Measurements from ENCODE around the gene DEPDC5. TPM values are rescaled to one million over a fixed set of nuclear protein-coding genes. Genes with fewer than 3 reads are reported as not detected.

Gene DEPDC5
- polyA plus RNA-seq, 1 donor: 12.0 TPM

DNA sequence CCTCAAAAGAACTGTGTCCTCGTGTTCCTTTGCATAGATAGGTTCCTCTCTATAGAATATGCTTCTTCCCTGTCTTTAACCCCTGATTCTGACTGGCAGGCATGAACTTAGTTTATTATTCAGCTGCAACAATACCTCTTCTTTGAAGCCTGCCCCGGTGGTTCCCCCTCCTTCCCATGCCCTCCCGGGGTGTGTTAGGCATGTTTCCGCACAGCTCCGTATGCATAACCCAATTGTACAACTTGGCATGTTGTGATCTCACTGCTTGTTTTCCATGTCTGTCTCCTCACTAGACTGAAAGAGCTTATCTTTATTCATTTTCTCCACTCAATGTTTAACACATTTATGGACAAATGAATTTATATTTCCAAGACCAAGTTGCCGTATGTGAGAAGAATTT, 72.6 kb downstream of the DEPDC5 start:
- Histone ChIP-seq H3K4me3 (ENCODE audit: low read length) (no peak overlapping the region), H3K27me3 (ENCODE audit: control insufficient read depth, insufficient read depth, low read length) (no peaks in the 10 kb centered on the region), H3K27ac (ENCODE audit: low read length) (no peak overlapping the region), H3K9me3 (ENCODE audit: control insufficient read depth, low read depth, low read length) (no peaks in the 10 kb centered on the region), H3K4me1 (ENCODE audit: control insufficient read depth, insufficient read depth, low read length) (no peaks in the 10 kb centered on the region), H3K36me3 (ENCODE audit: control insufficient read depth, insufficient read depth, low read length) (peaks cover 51% of the 10 kb centered on the region)
- WGBS (ENCODE audit: insufficient coverage, low lambda C conversion rate): no CpG with 5 or more reads among the region's 6 CpGs
- DNase-seq: no peak

DNA sequence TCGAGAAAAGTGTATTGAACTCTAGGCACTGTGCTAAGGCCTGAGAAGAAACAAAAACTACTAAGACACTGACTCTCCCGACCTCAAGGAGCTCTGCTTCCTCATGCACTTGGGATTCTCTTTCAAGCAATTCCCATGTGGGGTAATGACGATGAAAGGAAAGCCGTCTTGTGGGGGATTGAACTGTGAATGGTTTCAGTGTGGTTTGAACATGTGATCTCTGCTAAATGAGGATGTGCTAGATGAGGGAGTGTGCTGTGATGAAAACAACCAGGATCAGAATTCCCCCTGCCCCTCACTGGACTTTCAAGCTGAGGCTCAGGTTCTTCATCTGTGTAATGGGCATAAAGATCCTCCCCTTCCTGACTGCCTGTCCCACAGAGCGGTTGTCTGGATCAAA, 74.9 kb downstream of the DEPDC5 start:
- no CpG with 5 or more reads among the region's 5 CpGs for WGBS (ENCODE audit: insufficient coverage, low lambda C conversion rate)
- Histone ChIP-seq H3K4me1 (ENCODE audit: control insufficient read depth, insufficient read depth, low read length) (no peaks in the 10 kb centered on the region), H3K9me3 (ENCODE audit: control insufficient read depth, low read depth, low read length) (no peaks in the 10 kb centered on the region), H3K4me3 (ENCODE audit: low read length) (no peak overlapping the region), H3K27ac (ENCODE audit: low read length) (no peak overlapping the region), H3K27me3 (ENCODE audit: control insufficient read depth, insufficient read depth, low read length) (no peaks in the 10 kb centered on the region), H3K36me3 (ENCODE audit: control insufficient read depth, insufficient read depth, low read length) (peaks cover 40% of the 10 kb centered on the region)
- DNase-seq: no peak

DNA sequence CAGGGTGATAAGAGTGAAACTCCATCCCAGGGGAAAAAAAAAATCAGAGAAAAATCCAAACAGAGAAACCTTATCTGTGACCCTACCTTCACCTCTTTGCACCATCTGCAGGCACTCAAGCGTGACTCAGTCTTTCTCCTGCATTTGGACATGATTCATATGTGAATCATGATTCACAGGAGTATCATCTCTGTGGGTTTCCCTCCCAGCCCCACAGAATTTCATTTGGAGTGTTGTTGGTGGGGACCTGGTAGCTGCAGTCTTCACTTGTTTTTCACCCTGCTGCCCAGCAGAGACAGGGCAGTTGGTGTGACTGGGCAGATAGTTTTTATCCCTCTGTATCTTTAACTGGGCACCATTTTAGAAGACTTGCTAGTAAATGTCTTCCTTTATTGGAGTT, 75.7 kb downstream of the DEPDC5 start:
- WGBS (ENCODE audit: insufficient coverage, low lambda C conversion rate): no CpG with 5 or more reads among the region's 1 CpG
- Histone ChIP-seq H3K4me1 (ENCODE audit: control insufficient read depth, insufficient read depth, low read length) (no peaks in the 10 kb centered on the region), H3K27me3 (ENCODE audit: control insufficient read depth, insufficient read depth, low read length) (no peaks in the 10 kb centered on the region), H3K9me3 (ENCODE audit: control insufficient read depth, low read depth, low read length) (no peaks in the 10 kb centered on the region), H3K36me3 (ENCODE audit: control insufficient read depth, insufficient read depth, low read length) (peaks cover 39% of the 10 kb centered on the region), H3K27ac (ENCODE audit: low read length) (no peak overlapping the region), H3K4me3 (ENCODE audit: low read length) (no peak overlapping the region)
- no peak for DNase-seq

DNA sequence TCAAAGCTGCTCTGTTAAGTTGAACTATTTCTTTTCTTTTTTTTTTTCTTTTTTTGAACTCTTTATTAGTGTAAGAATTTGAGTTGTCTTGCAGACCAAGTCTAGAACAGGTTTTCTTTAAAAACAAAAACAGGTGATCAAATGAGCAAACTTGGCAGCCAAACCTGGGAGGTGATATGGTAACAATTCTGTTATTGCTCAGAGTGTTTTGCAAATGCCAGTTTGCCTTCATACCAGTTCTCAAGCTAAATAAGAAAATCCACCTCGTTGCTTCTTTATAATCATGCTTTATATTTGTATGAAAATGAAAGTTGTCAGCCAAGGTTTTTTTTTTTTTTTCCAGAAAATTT, 76.9 kb downstream of the DEPDC5 start:
- Histone ChIP-seq H3K9me3 (ENCODE audit: control insufficient read depth, low read depth, low read length) (no peaks in the 10 kb centered on the region), H3K4me1 (ENCODE audit: control insufficient read depth, insufficient read depth, low read length) (no peaks in the 10 kb centered on the region), H3K36me3 (ENCODE audit: control insufficient read depth, insufficient read depth, low read length) (peaks cover 44% of the 10 kb centered on the region), H3K27ac (ENCODE audit: low read length) (no peak overlapping the region), H3K27me3 (ENCODE audit: control insufficient read depth, insufficient read depth, low read length) (no peaks in the 10 kb centered on the region), H3K4me3 (ENCODE audit: low read length) (no peak overlapping the region)
- DNase-seq: no peak
- 80% methylated on average over 1 of the region's 1 CpG for WGBS (ENCODE audit: insufficient coverage, low lambda C conversion rate)

DNA sequence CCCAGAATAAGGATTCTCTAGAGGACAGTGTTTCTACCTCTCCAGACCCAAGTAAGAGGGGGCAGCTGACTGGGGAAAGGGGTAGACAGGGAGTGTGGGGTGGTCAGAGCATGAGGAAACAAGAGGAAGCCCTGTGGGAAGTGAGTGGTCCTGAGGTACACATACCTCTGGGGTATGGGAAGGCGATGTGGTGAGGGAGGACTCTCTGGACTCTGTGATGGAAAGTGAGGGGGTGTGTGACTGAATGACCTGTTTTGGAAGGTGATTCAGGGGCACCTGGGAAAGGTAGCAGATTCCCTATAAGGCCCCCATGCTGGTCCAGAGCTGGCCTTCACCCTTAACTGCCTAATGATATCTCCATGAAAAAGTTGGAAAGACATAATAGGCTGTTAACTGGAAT, 80.1 kb downstream of the DEPDC5 start:
- Histone ChIP-seq H3K36me3 (ENCODE audit: control insufficient read depth, insufficient read depth, low read length) (peaks cover 53% of the 10 kb centered on the region), H3K9me3 (ENCODE audit: control insufficient read depth, low read depth, low read length) (no peaks in the 10 kb centered on the region), H3K4me1 (ENCODE audit: control insufficient read depth, insufficient read depth, low read length) (no peaks in the 10 kb centered on the region), H3K4me3 (ENCODE audit: low read length) (no peak overlapping the region), H3K27ac (ENCODE audit: low read length) (no peak overlapping the region), H3K27me3 (ENCODE audit: control insufficient read depth, insufficient read depth, low read length) (no peaks in the 10 kb centered on the region)
- no CpG with 5 or more reads among the region's 1 CpG for WGBS (ENCODE audit: insufficient coverage, low lambda C conversion rate)
- DNase-seq: no peak

DNA sequence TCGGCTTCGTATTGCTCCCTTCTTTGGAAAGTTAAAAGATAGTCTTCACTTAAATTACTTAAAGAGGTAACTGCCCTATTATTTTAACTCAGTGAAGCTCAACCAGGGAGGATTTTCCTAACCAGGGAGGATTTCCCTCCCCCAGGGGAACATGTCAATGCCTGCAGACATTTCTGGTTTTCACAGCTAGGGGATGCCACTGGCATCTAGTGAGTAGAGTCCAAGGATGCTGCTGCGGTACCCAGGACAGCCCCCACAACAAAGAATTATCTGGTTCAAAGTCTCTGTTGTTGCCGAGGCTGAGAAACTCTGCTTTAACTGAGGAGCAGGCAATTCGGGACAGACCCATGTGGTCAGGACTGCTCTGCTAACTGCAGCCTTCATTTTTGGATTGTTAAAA, 82.2 kb downstream of the DEPDC5 start:
- Histone ChIP-seq H3K27me3 (ENCODE audit: control insufficient read depth, insufficient read depth, low read length) (no peaks in the 10 kb centered on the region), H3K36me3 (ENCODE audit: control insufficient read depth, insufficient read depth, low read length) (peaks cover 65% of the 10 kb centered on the region), H3K4me3 (ENCODE audit: low read length) (no peak overlapping the region), H3K27ac (ENCODE audit: low read length) (no peak overlapping the region), H3K9me3 (ENCODE audit: control insufficient read depth, low read depth, low read length) (no peaks in the 10 kb centered on the region), H3K4me1 (ENCODE audit: control insufficient read depth, insufficient read depth, low read length) (no peaks in the 10 kb centered on the region)
- no CpG with 5 or more reads among the region's 5 CpGs for WGBS (ENCODE audit: insufficient coverage, low lambda C conversion rate)
- DNase-seq: no peak

DNA sequence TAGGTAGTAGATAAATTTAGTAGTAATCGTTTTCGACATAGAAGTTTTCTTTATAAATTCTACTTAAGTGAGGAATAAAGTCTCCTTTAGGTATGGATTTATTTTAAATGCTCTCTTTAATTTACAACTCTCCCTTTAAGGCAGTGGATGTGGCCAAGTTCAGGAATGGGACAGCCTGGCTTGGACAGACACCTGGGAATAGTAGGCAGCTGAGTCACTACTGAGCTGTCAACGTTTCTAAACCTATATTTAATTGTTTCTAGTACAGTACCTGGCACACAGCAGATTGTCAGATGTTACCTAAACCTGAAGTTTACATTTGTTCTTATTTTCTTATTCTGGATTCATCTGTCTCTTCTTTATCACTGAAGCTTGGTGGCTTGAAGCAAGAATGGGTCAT, 85.1 kb downstream of the DEPDC5 start:
- DNase-seq: no peak
- H3K4me3 ChIP-seq (ENCODE audit: low read length): no peak overlapping the region
- no peaks in the 10 kb centered on the region for H3K9me3 ChIP-seq (ENCODE audit: control insufficient read depth, low read depth, low read length)
- 100% methylated on average over 2 of the region's 3 CpGs for WGBS (ENCODE audit: insufficient coverage, low lambda C conversion rate)
- H3K36me3 ChIP-seq (ENCODE audit: control insufficient read depth, insufficient read depth, low read length): peaks cover 66% of the 10 kb centered on the region
- no peaks in the 10 kb centered on the region for H3K4me1 ChIP-seq (ENCODE audit: control insufficient read depth, insufficient read depth, low read length)
- no peak overlapping the region for H3K27ac ChIP-seq (ENCODE audit: low read length)
- no peaks in the 10 kb centered on the region for H3K27me3 ChIP-seq (ENCODE audit: control insufficient read depth, insufficient read depth, low read length)

DNA sequence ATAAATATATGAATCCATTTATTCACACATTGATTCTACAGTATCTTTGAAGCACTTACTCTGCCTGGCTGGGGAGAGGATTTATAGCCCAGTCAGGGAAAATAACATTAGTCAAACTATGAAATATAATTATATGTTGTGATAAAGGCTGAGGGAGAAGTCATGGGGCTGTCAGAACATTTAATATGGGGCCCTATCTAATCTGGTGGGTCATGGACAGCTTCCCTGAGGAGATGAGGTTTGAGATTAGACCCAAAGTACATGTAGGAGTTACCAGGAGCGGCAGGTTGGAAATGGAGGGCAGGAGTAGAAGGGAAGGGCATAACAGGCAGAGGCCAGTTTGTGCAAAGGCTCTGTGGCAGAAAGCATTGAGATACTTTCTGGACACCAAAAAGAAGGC, 86.2 kb downstream of the DEPDC5 start:
- Histone ChIP-seq H3K4me3 (ENCODE audit: low read length) (no peak overlapping the region), H3K4me1 (ENCODE audit: control insufficient read depth, insufficient read depth, low read length) (no peaks in the 10 kb centered on the region), H3K9me3 (ENCODE audit: control insufficient read depth, low read depth, low read length) (no peaks in the 10 kb centered on the region), H3K36me3 (ENCODE audit: control insufficient read depth, insufficient read depth, low read length) (peaks cover 70% of the 10 kb centered on the region), H3K27me3 (ENCODE audit: control insufficient read depth, insufficient read depth, low read length) (no peaks in the 10 kb centered on the region), H3K27ac (ENCODE audit: low read length) (no peak overlapping the region)
- DNase-seq: no peak
- 100% methylated on average over 1 of the region's 1 CpG for WGBS (ENCODE audit: insufficient coverage, low lambda C conversion rate)

DNA sequence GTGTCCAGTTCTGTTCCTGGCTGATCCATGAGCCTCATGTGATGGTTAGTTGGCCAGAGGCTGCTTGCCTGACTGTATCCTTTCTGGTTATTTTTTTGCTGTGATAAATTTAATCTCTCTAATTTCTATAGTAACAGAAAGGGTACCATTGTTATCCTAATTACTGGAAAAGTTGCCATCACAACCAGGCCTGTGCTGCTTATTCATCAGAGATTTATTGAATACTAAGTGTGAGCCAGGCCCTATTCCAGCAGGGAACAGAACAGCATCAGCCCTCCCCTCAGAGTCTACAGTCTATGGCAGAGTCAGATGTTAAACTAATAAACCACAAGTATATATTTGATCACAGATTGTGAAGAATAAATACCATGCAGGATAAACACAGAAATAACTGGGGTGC, 86.8 kb downstream of the DEPDC5 start:
- no peak overlapping the region for H3K27ac ChIP-seq (ENCODE audit: low read length)
- no peaks in the 10 kb centered on the region for H3K4me1 ChIP-seq (ENCODE audit: control insufficient read depth, insufficient read depth, low read length)
- H3K9me3 ChIP-seq (ENCODE audit: control insufficient read depth, low read depth, low read length): no peaks in the 10 kb centered on the region
- H3K36me3 ChIP-seq (ENCODE audit: control insufficient read depth, insufficient read depth, low read length): peaks cover 70% of the 10 kb centered on the region
- H3K4me3 ChIP-seq (ENCODE audit: low read length): no peak overlapping the region
- no peak for DNase-seq
- H3K27me3 ChIP-seq (ENCODE audit: control insufficient read depth, insufficient read depth, low read length): no peaks in the 10 kb centered on the region

DNA sequence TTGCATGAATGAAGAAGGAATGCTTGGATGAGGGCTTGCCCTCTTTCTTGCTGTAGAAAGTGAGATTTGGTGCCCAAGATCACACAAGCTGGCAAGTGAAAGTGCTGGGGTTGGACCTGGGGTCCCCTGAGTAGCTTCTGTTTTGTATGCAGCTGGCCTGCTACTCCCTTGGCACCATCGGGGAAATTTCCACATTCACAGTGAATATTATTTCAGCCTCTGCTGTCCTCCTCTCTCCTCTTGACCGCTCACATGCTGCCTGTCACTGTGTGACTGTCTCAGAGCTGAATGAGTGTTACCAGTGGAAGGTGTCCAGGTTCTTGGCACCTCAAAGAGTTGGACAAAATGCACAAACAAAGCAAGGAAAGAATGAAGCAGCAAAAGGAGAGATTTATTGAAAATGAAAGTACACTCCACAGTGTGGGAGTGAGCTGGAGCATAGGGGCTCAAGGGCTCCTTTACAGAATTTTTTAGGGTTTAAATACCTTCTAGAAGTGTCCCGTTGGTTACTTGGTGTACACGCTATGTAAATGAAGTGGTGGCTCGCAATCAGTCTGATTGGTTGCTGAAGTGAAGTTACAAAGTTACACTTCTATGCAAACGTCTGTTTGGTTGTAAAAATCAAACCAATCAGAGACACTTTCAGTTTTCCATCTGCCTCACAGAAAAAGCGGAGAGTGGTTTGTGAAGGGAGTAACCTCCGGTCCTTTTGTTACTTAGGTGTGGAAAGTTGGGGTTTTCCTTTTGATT, 87.4 kb downstream of the DEPDC5 start:
- Histone ChIP-seq H3K4me1 (ENCODE audit: control insufficient read depth, insufficient read depth, low read length) (no peaks in the 10 kb centered on the region), H3K27me3 (ENCODE audit: control insufficient read depth, insufficient read depth, low read length) (no peaks in the 10 kb centered on the region), H3K36me3 (ENCODE audit: control insufficient read depth, insufficient read depth, low read length) (peaks cover 70% of the 10 kb centered on the region), H3K27ac (ENCODE audit: low read length) (no peak overlapping the region), H3K9me3 (ENCODE audit: control insufficient read depth, low read depth, low read length) (no peaks in the 10 kb centered on the region), H3K4me3 (ENCODE audit: low read length) (no peak overlapping the region)
- 100% methylated on average over 1 of the region's 8 CpGs for WGBS (ENCODE audit: insufficient coverage, low lambda C conversion rate)
- DNase-seq: no peak

DNA sequence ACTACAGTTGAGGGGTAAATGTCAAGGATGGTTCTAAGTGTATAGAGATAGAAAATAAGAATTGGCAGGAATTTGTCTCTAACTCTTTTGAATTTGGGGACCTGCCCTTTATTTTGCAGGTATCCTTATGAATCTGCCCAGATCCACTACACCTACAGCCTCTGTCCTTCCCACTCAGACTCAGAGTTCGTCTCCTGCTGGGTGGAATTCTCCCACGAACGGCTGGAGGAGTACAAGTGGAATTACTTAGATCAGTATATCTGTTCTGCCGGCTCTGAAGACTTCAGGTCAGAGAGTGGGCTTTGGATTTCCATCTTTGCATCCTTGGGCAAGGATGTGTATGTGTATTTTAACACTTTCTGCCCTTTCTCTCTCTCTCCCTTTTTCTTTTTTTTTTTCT, 89.7 kb downstream of the DEPDC5 start:
- Histone ChIP-seq H3K4me3 (ENCODE audit: low read length) (no peak overlapping the region), H3K9me3 (ENCODE audit: control insufficient read depth, low read depth, low read length) (no peaks in the 10 kb centered on the region), H3K27ac (ENCODE audit: low read length) (no peak overlapping the region), H3K27me3 (ENCODE audit: control insufficient read depth, insufficient read depth, low read length) (no peaks in the 10 kb centered on the region), H3K4me1 (ENCODE audit: control insufficient read depth, insufficient read depth, low read length) (no peaks in the 10 kb centered on the region), H3K36me3 (ENCODE audit: control insufficient read depth, insufficient read depth, low read length) (peaks cover 74% of the 10 kb centered on the region)
- no peak for DNase-seq
- no CpG with 5 or more reads among the region's 4 CpGs for WGBS (ENCODE audit: insufficient coverage, low lambda C conversion rate)
